GM12875 (cell line): ENCODE data around the gene DLL1.
A peak's percentile ranks its signal among the peaks of the same experiment; 100 is the strongest.

ENCODE experiments used
- H3K4me3 ChIP-seq: one replicate; pipeline ENCODE4 v1.5.1; 2011; ENCODE audit warnings: low read depth, low read length, control low read depth
- CTCF ChIP-seq: IDR thresholded peaks from 2 replicates; pipeline ENCODE4 v1.5.1; 2011; ENCODE audit warnings: low read depth, mild to moderate bottlenecking, control low read depth, inconsistent platforms, low read length, moderate library complexity, borderline replicate concordance; ENCODE audit not compliant: insufficient read depth

Gene DLL1

GRCh38 chr6:170289951-170290295, 955 bp downstream of the DLL1 start:
- H3K4me3 ChIP-seq, result peak overlapping the region; percentile 50
- TF ChIP-seq CTCF, result no peak

GRCh38 chr6:170289180-170289931, 1.5 kb downstream of the DLL1 start:
- H3K4me3 ChIP-seq, result peak overlapping the region; percentile 23
- TF ChIP-seq CTCF, result no peak

GRCh38 chr6:170288852-170289179, 2.1 kb downstream of the DLL1 start:
- no peak for TF ChIP-seq CTCF
- no peak overlapping the region for H3K4me3 ChIP-seq

- no peak overlapping the region for H3K4me3 ChIP-seq
- TF ChIP-seq CTCF, result no peak
Measured at GRCh38 chr6:170288091-170288631, 2.7 kb downstream of the DLL1 start.

GRCh38 chr6:170287371-170287876, 3.5 kb downstream of the DLL1 start:
- no peak overlapping the region for H3K4me3 ChIP-seq
- no peak for TF ChIP-seq CTCF

- no peak overlapping the region for H3K4me3 ChIP-seq
- no peak for TF ChIP-seq CTCF
Measured at GRCh38 chr6:170286934-170287265, 4.0 kb downstream of the DLL1 start.

GRCh38 chr6:170286246-170286933, 4.5 kb downstream of the DLL1 start:
- H3K4me3 ChIP-seq, result no peak overlapping the region
- no peak for TF ChIP-seq CTCF
